HL-60 (cell line): ENCODE data around the gene MCF2L2.

Experiments used
- DNase-seq, 2 experiments: peaks; one replicate each; pipeline ENCODE4 v3.0.0-alpha.2; 2010 to 2020; ENCODE audit warnings: low read depth in 1 of 2, low spot score in 1 of 2
- H3K27ac ChIP-seq: fragments of 250-450 bp; sonication (Bioruptor Pico); replicated peaks from 2 replicates; pipeline ENCODE4 v1.5.1; 2020; ENCODE audit warnings: mild to moderate bottlenecking, moderate library complexity
- H3K27me3 ChIP-seq: fragments of 250-450 bp; sonication (Bioruptor Pico); 2 replicates; pipeline ENCODE4 v1.5.1; 2021; ENCODE audit warnings: mild to moderate bottlenecking, moderate library complexity; ENCODE audit not compliant: insufficient read depth, poor library complexity, severe bottlenecking
- H3K4me3 ChIP-seq: replicated peaks from 2 replicates; pipeline ENCODE4 v1.5.1; 2011; ENCODE audit warnings: mild to moderate bottlenecking, control low read depth, low read length; ENCODE audit not compliant: insufficient read depth
- GABPA ChIP-seq: IDR thresholded peaks from 2 replicates; pipeline ENCODE4 v1.6.1; 2012; ENCODE audit warnings: low read depth
- POLR2AphosphoS5 ChIP-seq: IDR thresholded peaks from 2 replicates; pipeline ENCODE4 v1.6.1; 2012; ENCODE audit warnings: low read depth
- SPI1 ChIP-seq: IDR thresholded peaks from 2 replicates; pipeline ENCODE4 v1.6.1; 2012; ENCODE audit warnings: low read depth, mild to moderate bottlenecking, borderline replicate concordance
- TF ChIP-seq, protein P1 (sequence below): IDR thresholded peaks from 2 replicates; pipeline ENCODE4 v1.6.1; 2012; ENCODE audit warnings: low read depth; ENCODE audit not compliant: insufficient replicate concordance
- TF ChIP-seq, protein P2 (sequence below): IDR thresholded peaks from one replicate; pipeline ENCODE4 v1.5.1; 2011; ENCODE audit warnings: low read length, control low read depth, inconsistent platforms; ENCODE audit not compliant: insufficient read depth

The MCF2L2 gene

DNA sequence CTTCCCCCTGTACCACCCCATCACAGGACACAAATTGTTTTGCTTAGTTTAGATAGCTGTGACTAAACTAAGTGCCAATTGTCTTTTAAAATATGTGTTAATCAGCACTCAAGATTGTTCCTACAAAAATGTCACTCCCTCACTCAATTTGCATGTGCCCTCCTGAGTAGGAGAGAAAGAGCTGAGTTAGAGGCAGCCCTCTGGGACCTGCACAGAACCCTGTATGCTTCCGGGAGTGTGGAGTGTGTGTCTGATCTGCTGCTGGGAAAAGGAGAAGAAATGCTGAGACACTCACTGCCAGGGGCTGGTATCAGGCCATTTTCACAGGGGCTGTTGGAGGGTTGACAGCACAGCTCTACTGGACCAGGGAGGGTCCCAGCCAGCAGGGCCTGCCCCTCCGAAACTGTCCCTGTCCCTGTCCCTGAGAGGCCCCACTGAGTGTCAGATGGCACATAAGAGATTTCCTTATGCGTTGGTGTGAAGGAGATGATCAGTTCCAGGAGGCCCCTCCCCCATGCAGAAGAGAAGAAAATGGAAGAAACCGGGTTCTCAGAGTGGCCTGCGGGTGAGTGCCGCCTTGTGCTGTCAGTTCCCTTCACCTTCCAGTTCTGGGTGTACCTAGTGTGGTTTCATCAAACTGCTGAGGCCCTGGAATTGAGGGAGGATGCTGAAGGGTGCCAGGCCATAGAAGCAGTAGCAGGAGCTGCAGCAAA is 179.3 kb downstream of the MCF2L2 start:
- Histone ChIP-seq H3K27me3 (no peaks in the 10 kb centered on the region), H3K27ac (peak overlapping the region; percentile 28; the same call in 1 of the 2 replicates), H3K4me3 (no peak overlapping the region)
- peak in 1 of 2 experiments; percentile 17 for DNase-seq
- TF ChIP-seq POLR2AphosphoS5: no peak
- no peak for TF ChIP-seq SPI1
- TF ChIP-seq, protein P1, sequence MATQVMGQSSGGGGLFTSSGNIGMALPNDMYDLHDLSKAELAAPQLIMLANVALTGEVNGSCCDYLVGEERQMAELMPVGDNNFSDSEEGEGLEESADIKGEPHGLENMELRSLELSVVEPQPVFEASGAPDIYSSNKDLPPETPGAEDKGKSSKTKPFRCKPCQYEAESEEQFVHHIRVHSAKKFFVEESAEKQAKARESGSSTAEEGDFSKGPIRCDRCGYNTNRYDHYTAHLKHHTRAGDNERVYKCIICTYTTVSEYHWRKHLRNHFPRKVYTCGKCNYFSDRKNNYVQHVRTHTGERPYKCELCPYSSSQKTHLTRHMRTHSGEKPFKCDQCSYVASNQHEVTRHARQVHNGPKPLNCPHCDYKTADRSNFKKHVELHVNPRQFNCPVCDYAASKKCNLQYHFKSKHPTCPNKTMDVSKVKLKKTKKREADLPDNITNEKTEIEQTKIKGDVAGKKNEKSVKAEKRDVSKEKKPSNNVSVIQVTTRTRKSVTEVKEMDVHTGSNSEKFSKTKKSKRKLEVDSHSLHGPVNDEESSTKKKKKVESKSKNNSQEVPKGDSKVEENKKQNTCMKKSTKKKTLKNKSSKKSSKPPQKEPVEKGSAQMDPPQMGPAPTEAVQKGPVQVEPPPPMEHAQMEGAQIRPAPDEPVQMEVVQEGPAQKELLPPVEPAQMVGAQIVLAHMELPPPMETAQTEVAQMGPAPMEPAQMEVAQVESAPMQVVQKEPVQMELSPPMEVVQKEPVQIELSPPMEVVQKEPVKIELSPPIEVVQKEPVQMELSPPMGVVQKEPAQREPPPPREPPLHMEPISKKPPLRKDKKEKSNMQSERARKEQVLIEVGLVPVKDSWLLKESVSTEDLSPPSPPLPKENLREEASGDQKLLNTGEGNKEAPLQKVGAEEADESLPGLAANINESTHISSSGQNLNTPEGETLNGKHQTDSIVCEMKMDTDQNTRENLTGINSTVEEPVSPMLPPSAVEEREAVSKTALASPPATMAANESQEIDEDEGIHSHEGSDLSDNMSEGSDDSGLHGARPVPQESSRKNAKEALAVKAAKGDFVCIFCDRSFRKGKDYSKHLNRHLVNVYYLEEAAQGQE: no peak
- TF ChIP-seq, protein P2, sequence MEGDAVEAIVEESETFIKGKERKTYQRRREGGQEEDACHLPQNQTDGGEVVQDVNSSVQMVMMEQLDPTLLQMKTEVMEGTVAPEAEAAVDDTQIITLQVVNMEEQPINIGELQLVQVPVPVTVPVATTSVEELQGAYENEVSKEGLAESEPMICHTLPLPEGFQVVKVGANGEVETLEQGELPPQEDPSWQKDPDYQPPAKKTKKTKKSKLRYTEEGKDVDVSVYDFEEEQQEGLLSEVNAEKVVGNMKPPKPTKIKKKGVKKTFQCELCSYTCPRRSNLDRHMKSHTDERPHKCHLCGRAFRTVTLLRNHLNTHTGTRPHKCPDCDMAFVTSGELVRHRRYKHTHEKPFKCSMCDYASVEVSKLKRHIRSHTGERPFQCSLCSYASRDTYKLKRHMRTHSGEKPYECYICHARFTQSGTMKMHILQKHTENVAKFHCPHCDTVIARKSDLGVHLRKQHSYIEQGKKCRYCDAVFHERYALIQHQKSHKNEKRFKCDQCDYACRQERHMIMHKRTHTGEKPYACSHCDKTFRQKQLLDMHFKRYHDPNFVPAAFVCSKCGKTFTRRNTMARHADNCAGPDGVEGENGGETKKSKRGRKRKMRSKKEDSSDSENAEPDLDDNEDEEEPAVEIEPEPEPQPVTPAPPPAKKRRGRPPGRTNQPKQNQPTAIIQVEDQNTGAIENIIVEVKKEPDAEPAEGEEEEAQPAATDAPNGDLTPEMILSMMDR: no peak
- no peak for TF ChIP-seq GABPA

- Histone ChIP-seq H3K4me3 (no peak overlapping the region), H3K27me3 (no peaks in the 10 kb centered on the region), H3K27ac (no peak overlapping the region)
- DNase-seq: no peak
- TF ChIP-seq GABPA (no peak), SPI1 (no peak), POLR2AphosphoS5 (no peak)
- TF ChIP-seq, protein P1: no peak
- TF ChIP-seq, protein P2: no peak
Observed at GRCh38 chr3:183247011-183247589, 181.3 kb downstream of the MCF2L2 start.

DNA sequence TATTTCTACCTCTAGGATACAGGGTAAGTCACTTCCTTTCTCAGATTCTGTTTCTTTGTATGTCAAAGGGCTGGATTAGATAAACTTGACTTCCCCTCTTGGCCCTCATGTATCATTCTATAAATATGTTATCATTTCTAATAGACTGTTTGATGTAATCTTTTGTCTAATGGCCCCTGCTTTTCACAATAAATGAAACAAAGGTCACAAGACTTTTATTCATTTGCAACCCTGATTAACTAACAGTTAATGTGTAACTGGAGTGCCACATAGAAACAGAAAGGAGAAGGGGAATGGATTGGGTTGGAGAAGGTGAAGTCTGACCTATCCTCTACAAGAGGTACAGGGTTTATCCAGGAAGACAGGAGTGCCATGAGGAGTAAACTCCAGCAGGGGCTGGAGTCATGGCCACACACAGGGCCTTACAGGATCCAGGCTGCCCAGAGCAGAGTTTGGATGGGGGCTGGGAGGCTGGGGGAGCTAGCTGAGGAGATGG is 183.4 kb downstream of the MCF2L2 start:
- no peaks in the 10 kb centered on the region for H3K27me3 ChIP-seq
- no peak for DNase-seq
- TF ChIP-seq GABPA (no peak), POLR2AphosphoS5 (no peak), SPI1 (peak; percentile 80)
- H3K27ac ChIP-seq: peak overlapping the region; percentile 53
- H3K4me3 ChIP-seq: no peak overlapping the region

DNA sequence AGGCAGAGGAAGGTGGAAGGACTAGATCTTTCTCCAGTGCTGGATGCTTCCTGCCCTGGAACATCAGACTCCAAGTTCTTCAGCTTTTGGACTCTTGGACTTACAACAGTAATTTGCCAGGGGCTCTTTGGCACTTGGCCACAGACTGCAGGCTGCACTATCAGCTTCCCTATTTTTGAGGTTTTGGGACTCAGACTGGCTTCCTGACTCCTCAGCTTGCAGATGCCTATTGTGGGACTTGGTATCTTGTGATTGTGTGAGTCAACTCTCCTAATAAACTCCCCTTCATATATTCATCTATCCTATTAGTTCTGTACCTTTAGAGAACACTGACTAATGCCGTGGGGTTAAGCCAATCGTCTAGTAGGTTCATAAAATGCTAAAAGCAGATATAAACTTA is 184.2 kb downstream of the MCF2L2 start:
- no peak overlapping the region for H3K4me3 ChIP-seq
- H3K27ac ChIP-seq: peak overlapping the region; percentile 53
- DNase-seq: peak in 1 of 2 experiments; percentile 88
- TF ChIP-seq POLR2AphosphoS5 (peak; percentile 49; the same call in 1 of the 2 replicates), SPI1 (peak; percentile 67; the same call in 1 of the 2 replicates)
- TF ChIP-seq, protein P1: no peak
- no peaks in the 10 kb centered on the region for H3K27me3 ChIP-seq
